HepG2 (cell line): ENCODE measurements around the gene TBC1D21. TPM values are rescaled to one million over a fixed set of nuclear protein-coding genes. Genes with fewer than 3 reads are reported as not detected.

Source experiments
- ATAC-seq: fragments of 200-7000 bp; cut with Tn5 transposase; 3 replicates; pipeline ENCODE4 v1.9.1; 2020; ENCODE audit warnings: mild to moderate bottlenecking, moderate library complexity
- BruUV-seq: library from RNA; stranded (reverse); fragments of 400-500 nt; replicated peaks from 2 replicates; lab custom pipeline; 2021; lab: Mats Ljungman, UMichigan
- CTCF ChIA-PET: fragments of 300-600 bp; formaldehyde crosslinking; extraction: SDS; loops from one replicate; lab custom pipeline; 2021; ENCODE audit warnings: low total read pairs, inconsistent platforms, low intra/inter-chr PET ratio; lab: Yijun Ruan, JAX
- POLR2A ChIA-PET: fragments of 350-600 bp; sonication (Branson Sonifier 250); formaldehyde crosslinking; loops from one replicate; lab custom pipeline; 2020; ENCODE audit warnings: antibody characterized with exemption, inconsistent platforms; lab: Yijun Ruan, JAX
- DNase-seq: peaks from one replicate; pipeline ENCODE4 v3.0.0-alpha.2; 2015; ENCODE audit warnings: low spot score
- FAIRE-seq: peaks from 3 replicates; lab custom pipeline; 2011; peaks lifted over from hg19 to GRCh38; lab: Jason Lieb, UNC
- H2AFZ ChIP-seq: one replicate; pipeline ENCODE4 v1.6.1; 2011; ENCODE audit warnings: low read length, inconsistent platforms
- H3K27ac ChIP-seq: fragments of 300-600 bp; 3 replicates; pipeline ENCODE4 v1.8.0; 2011; ENCODE audit warnings: mixed run types, mild to moderate bottlenecking, mixed read lengths, low read length, inconsistent platforms; ENCODE audit not compliant: insufficient read depth; ENCODE audit errors: extremely low read length
- H3K27me3 ChIP-seq, 2 experiments: fragments of 200-600 bp in 1 of 2; 2 replicates in 1 of 2; 3 replicates in 1 of 2; pipeline versions ENCODE4 v1.6.0 to v1.8.0; 2011; ENCODE audit warnings: low read length in 2 of 2, mild to moderate bottlenecking in 2 of 2, moderate library complexity in 2 of 2, inconsistent platforms in 1 of 2; ENCODE audit not compliant: insufficient read depth in 2 of 2, control insufficient read depth in 1 of 2
- H3K36me3 ChIP-seq, 2 experiments: fragments of 200-600 bp in 1 of 2; replicated peaks in 1 of 2; 2 replicates in 1 of 2; 3 replicates in 1 of 2; pipeline versions ENCODE4 v1.5.1 to v1.8.0; 2011; ENCODE audit warnings: low read length in 2 of 2, inconsistent platforms in 1 of 2; ENCODE audit not compliant: insufficient read depth in 2 of 2, control insufficient read depth in 1 of 2
- H3K4me1 ChIP-seq: 2 replicates; pipeline ENCODE4 v1.5.1; 2012; ENCODE audit warnings: low read length, inconsistent platforms; ENCODE audit not compliant: insufficient read depth
- H3K4me2 ChIP-seq: 2 replicates; pipeline ENCODE4 v1.6.0; 2011; ENCODE audit warnings: low read depth, low read length, inconsistent platforms
- H3K4me3 ChIP-seq, 3 experiments: fragments of 200-600 bp in 1 of 3; sonication (generic), shearing (Covaris generic) in 1 of 3; replicated peaks in 1 of 3; 2 replicates each; pipeline ENCODE4 v1.5.1; 2011 to 2016; ENCODE audit warnings: low read length in 3 of 3, inconsistent platforms in 2 of 3, low read depth in 2 of 3, mild to moderate bottlenecking in 2 of 3, control low read depth in 1 of 3, mixed read lengths in 1 of 3; ENCODE audit not compliant: insufficient read depth in 1 of 3
- H3K79me2 ChIP-seq: one replicate; pipeline ENCODE4 v1.6.1; 2011; ENCODE audit warnings: low read length, inconsistent platforms; ENCODE audit not compliant: insufficient read depth
- H3K9ac ChIP-seq: 2 replicates; pipeline ENCODE4 v1.6.0; 2011; ENCODE audit warnings: mild to moderate bottlenecking, low read depth, low read length, inconsistent platforms; ENCODE audit not compliant: insufficient read depth
- H3K9me3 ChIP-seq: 2 replicates; pipeline ENCODE4 v1.5.1; 2012; ENCODE audit warnings: mild to moderate bottlenecking, low read length
- H4K20me1 ChIP-seq: 2 replicates; pipeline ENCODE4 v1.6.0; 2011; ENCODE audit warnings: inconsistent platforms, mild to moderate bottlenecking, low read length, moderate library complexity; ENCODE audit not compliant: insufficient read depth
- HNRNPUL1 ChIP-seq: fragments of 200-400 bp; formaldehyde crosslinking; IDR thresholded peaks from 2 replicates; pipeline ENCODE4 v1.6.1; 2017; ENCODE audit warnings: low read depth, mild to moderate bottlenecking, low read length, moderate library complexity
- NFIB ChIP-seq: sonication (generic); formaldehyde crosslinking; IDR thresholded peaks from 2 replicates; pipeline ENCODE4 v1.9.0; 2021; ENCODE audit warnings: missing genetic modification reagents, mild to moderate bottlenecking, borderline replicate concordance
- RBAK ChIP-seq: sonication (generic); formaldehyde crosslinking; IDR thresholded peaks from 2 replicates; pipeline ENCODE4 v1.5.1; 2020; ENCODE audit warnings: mild to moderate bottlenecking, missing genetic modification reagents
- SP140L ChIP-seq: sonication (generic); formaldehyde crosslinking; IDR thresholded peaks from 2 replicates; pipeline ENCODE4 v1.4.0; 2020; ENCODE audit warnings: missing genetic modification reagents, borderline replicate concordance
- TBX3 ChIP-seq: fragments of 450-650 bp; IDR thresholded peaks from 2 replicates; pipeline ENCODE4 v1.6.1; 2017; ENCODE audit warnings: antibody characterized with exemption, mild to moderate bottlenecking, inconsistent platforms, borderline replicate concordance
- TEAD2 ChIP-seq: sonication (generic); formaldehyde crosslinking; IDR thresholded peaks from 2 replicates; pipeline ENCODE4 v1.9.0; 2021; ENCODE audit warnings: missing genetic modification reagents
- TFAP4 ChIP-seq: sonication (generic); IDR thresholded peaks from 2 replicates; pipeline ENCODE4 v1.6.1; 2016; ENCODE audit warnings: low read depth, borderline replicate concordance
- ZNF501 ChIP-seq: sonication (generic); formaldehyde crosslinking; IDR thresholded peaks from 2 replicates; pipeline ENCODE4 v1.5.1; 2020; ENCODE audit warnings: mild to moderate bottlenecking, moderate library complexity, missing genetic modification reagents
- ZNF670 ChIP-seq: sonication (generic); formaldehyde crosslinking; IDR thresholded peaks from 2 replicates; pipeline ENCODE4 v1.8.0; 2022; ENCODE audit warnings: mild to moderate bottlenecking, missing genetic modification reagents, borderline replicate concordance
- WGBS: methylation state at CpG from one replicate; pipeline ENCODE4 v1.1.6; 2017; ENCODE audit warnings: low lambda C conversion rate; 5-methylcytosine and 5-hydroxymethylcytosine counted together
- in situ Hi-C: cut with HindIII; loops from 2 replicates; pipeline ENCODE4 v1.10.0; 2017; ENCODE audit warnings: low pct_unique_long_range_greater_than_20kb; ENCODE audit not compliant: extremely low pct_ligation_motif_present
- intact Hi-C: fragments of 100-400 bp; cut with micrococcal nuclease; formaldehyde crosslinking; loops from one replicate; pipeline ENCODE4 v1.10.0; 2022; ENCODE audit not compliant: unreplicated experiment
- polyA plus RNA-seq, 8 experiments: library from polyadenylated mRNA; depleted of rRNA in 3 of 8; stranded (reverse) in 7 of 8; unstranded in 1 of 8; fragments of >200 nt; fragmentation: Illumina TruSeq in 4 of 8; extraction: Trizol in 4 of 8; gene quantifications; 2 replicates each; pipeline versions ENCODE4 v1.2.1 to v1.2.3, GENCODE V29; 2011 to 2016; ENCODE audit warnings: low read depth in 4 of 8, missing spikeins in 1 of 8, mixed read lengths in 1 of 8; ENCODE audit not compliant: insufficient read depth in 1 of 8
- total RNA-seq, 5 experiments: library from RNA; depleted of rRNA; stranded (reverse); fragments of >200 nt; fragmentation: Illumina TruSeq; extraction: Trizol; gene quantifications; 2 replicates each; pipeline ENCODE4 v1.2.3, GENCODE V29; 2016; ENCODE audit warnings: low read depth in 1 of 5
- TF ChIP-seq, protein P1 (sequence below): sonication (generic); formaldehyde crosslinking; IDR thresholded peaks from 2 replicates; pipeline ENCODE4 v1.4.0; 2020; ENCODE audit warnings: missing genetic modification reagents, borderline replicate concordance
- TF ChIP-seq, protein P2 (sequence below): sonication (generic); formaldehyde crosslinking; IDR thresholded peaks from 2 replicates; pipeline ENCODE4 v1.8.1; 2023; ENCODE audit warnings: mild to moderate bottlenecking, missing genetic modification reagents, borderline replicate concordance
- TF ChIP-seq, protein P3 (sequence below): sonication (generic); formaldehyde crosslinking; IDR thresholded peaks from 2 replicates; pipeline ENCODE4 v1.4.0; 2020; ENCODE audit warnings: missing genetic modification reagents
- TF ChIP-seq, protein P4 (sequence below): sonication (generic); formaldehyde crosslinking; IDR thresholded peaks from 2 replicates; pipeline ENCODE4 v1.4.0; 2020; ENCODE audit warnings: missing genetic modification reagents
- TF ChIP-seq, protein P5 (sequence below): sonication (generic); formaldehyde crosslinking; IDR thresholded peaks from 2 replicates; pipeline ENCODE4 v1.5.0; 2020; ENCODE audit warnings: missing genetic modification reagents
- TF ChIP-seq, protein P6 (sequence below), 2 experiments: fragments of 450-650 bp in 1 of 2; sonication (generic) in 1 of 2; formaldehyde crosslinking; IDR thresholded peaks; 2 replicates each; pipeline versions ENCODE4 v1.5.0 to v1.8.0; 2020 to 2022; ENCODE audit warnings: mild to moderate bottlenecking in 1 of 2, missing genetic modification reagents in 1 of 2

Gene TBC1D21
- total and polyA plus RNA-seq, 2 of the 13 experiments (the other 11 are each of a cell fraction or from before 2014, with no cell fraction given), result not detected

- 23% methylated on average over 3 of the region's 3 CpGs for WGBS
- no peak overlapping the region for H3K9ac ChIP-seq
- no peaks in the 10 kb centered on the region for H3K4me1 ChIP-seq
- in situ Hi-C loops, result no loop called here
- intact Hi-C loops, result no loop called here
- H3K27ac ChIP-seq, result no peak overlapping the region
- CTCF ChIA-PET, result no interaction called here
- FAIRE-seq (no peak), DNase-seq (no peak), ATAC-seq (no peak)
- H3K4me3 ChIP-seq, result no peak overlapping the region
- BruUV-seq, result no TSS peak
- H3K4me2 ChIP-seq, result no peak overlapping the region
- H3K36me3 ChIP-seq, result no peaks in the 10 kb centered on the region
- H3K79me2 ChIP-seq, result no peaks in the 10 kb centered on the region
- H2AFZ ChIP-seq, result no peak overlapping the region
- POLR2A ChIA-PET, result no interaction called here
- peaks cover 3 to 20% of the 10 kb centered on the region in 2 experiments; a peak in 2 of 5 replicates for H3K27me3 ChIP-seq
- H3K9me3 ChIP-seq, result no peaks in the 10 kb centered on the region; the same call in 1 of the 2 replicates
- no peaks in the 10 kb centered on the region for H4K20me1 ChIP-seq
- TF ChIP-seq, protein P1, sequence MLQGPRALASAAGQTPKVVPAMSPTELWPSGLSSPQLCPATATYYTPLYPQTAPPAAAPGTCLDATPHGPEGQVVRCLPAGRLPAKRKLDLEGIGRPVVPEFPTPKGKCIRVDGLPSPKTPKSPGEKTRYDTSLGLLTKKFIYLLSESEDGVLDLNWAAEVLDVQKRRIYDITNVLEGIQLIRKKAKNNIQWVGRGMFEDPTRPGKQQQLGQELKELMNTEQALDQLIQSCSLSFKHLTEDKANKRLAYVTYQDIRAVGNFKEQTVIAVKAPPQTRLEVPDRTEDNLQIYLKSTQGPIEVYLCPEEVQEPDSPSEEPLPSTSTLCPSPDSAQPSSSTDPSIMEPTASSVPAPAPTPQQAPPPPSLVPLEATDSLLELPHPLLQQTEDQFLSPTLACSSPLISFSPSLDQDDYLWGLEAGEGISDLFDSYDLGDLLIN, result no peak
- TF ChIP-seq, protein P2, sequence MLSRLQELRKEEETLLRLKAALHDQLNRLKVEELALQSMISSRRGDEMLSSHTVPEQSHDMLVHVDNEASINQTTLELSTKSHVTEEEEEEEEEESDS (CRISPR knock-in tag), result no peak
- TF ChIP-seq ZNF670 (CRISPR knock-in tag), result no peak
- TF ChIP-seq, protein P3, sequence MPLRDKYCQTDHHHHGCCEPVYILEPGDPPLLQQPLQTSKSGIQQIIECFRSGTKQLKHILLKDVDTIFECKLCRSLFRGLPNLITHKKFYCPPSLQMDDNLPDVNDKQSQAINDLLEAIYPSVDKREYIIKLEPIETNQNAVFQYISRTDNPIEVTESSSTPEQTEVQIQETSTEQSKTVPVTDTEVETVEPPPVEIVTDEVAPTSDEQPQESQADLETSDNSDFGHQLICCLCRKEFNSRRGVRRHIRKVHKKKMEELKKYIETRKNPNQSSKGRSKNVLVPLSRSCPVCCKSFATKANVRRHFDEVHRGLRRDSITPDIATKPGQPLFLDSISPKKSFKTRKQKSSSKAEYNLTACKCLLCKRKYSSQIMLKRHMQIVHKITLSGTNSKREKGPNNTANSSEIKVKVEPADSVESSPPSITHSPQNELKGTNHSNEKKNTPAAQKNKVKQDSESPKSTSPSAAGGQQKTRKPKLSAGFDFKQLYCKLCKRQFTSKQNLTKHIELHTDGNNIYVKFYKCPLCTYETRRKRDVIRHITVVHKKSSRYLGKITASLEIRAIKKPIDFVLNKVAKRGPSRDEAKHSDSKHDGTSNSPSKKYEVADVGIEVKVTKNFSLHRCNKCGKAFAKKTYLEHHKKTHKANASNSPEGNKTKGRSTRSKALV (CRISPR knock-in tag), result no peak
- no peak for TF ChIP-seq HNRNPUL1
- TF ChIP-seq TFAP4, result no peak
- TF ChIP-seq, protein P4, sequence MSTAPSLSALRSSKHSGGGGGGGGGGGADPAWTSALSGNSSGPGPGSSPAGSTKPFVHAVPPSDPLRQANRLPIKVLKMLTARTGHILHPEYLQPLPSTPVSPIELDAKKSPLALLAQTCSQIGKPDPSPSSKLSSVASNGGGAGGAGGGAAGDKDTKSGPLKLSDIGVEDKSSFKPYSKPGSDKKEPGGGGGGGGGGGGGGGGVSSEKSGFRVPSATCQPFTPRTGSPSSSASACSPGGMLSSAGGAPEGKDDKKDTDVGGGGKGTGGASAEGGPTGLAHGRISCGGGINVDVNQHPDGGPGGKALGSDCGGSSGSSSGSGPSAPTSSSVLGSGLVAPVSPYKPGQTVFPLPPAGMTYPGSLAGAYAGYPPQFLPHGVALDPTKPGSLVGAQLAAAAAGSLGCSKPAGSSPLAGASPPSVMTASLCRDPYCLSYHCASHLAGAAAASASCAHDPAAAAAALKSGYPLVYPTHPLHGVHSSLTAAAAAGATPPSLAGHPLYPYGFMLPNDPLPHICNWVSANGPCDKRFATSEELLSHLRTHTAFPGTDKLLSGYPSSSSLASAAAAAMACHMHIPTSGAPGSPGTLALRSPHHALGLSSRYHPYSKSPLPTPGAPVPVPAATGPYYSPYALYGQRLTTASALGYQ (CRISPR knock-in tag), result no peak
- no peak for TF ChIP-seq TBX3
- TF ChIP-seq, protein P5, sequence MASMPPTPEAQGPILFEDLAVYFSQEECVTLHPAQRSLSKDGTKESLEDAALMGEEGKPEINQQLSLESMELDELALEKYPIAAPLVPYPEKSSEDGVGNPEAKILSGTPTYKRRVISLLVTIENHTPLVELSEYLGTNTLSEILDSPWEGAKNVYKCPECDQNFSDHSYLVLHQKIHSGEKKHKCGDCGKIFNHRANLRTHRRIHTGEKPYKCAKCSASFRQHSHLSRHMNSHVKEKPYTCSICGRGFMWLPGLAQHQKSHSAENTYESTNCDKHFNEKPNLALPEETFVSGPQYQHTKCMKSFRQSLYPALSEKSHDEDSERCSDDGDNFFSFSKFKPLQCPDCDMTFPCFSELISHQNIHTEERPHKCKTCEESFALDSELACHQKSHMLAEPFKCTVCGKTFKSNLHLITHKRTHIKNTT, result no peak
- TF ChIP-seq, protein P6, sequence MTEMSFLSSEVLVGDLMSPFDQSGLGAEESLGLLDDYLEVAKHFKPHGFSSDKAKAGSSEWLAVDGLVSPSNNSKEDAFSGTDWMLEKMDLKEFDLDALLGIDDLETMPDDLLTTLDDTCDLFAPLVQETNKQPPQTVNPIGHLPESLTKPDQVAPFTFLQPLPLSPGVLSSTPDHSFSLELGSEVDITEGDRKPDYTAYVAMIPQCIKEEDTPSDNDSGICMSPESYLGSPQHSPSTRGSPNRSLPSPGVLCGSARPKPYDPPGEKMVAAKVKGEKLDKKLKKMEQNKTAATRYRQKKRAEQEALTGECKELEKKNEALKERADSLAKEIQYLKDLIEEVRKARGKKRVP (CRISPR knock-in tag; IDR thresholded peaks at IDR 0.05), result no peak
- TF ChIP-seq RBAK (CRISPR knock-in tag), result no peak
- no peak for TF ChIP-seq ZNF501 (CRISPR knock-in tag)
- no peak for TF ChIP-seq TEAD2 (CRISPR knock-in tag)
- TF ChIP-seq SP140L, result no peak
- no peak for TF ChIP-seq NFIB (CRISPR knock-in tag)
Observed at GRCh38 chr15:73918784-73919183, 45.4 kb downstream of the TBC1D21 start.
